Stomach (tissue), 4 donors: ENCODE measurements around the gene MYO5B.

ENCODE experiments used
- CTCF ChIP-seq, 7 experiments: fragments of 450-650 bp in 4 of 7; fragments of 200-600 bp in 3 of 7; sonication (generic) in 3 of 7; IDR thresholded peaks; one replicate each; pipeline ENCODE4 v1.5.1; 2016 to 2019; ENCODE audit warnings: antibody characterized with exemption in 7 of 7, control low read depth in 2 of 7, mild to moderate bottlenecking in 1 of 7
- EP300 ChIP-seq: sonication (generic); formaldehyde crosslinking; IDR thresholded peaks from one replicate; pipeline ENCODE4 v1.6.1; 2017; ENCODE audit warnings: antibody characterized with exemption
- POLR2A ChIP-seq, 4 donors: fragments of 450-650 bp; IDR thresholded peaks; one replicate each; pipeline ENCODE4 v1.6.1; 2016; ENCODE audit warnings: antibody characterized with exemption in 4 of 4, control low read depth in 2 of 4, mild to moderate bottlenecking in 1 of 4, moderate library complexity in 1 of 4

DNA sequence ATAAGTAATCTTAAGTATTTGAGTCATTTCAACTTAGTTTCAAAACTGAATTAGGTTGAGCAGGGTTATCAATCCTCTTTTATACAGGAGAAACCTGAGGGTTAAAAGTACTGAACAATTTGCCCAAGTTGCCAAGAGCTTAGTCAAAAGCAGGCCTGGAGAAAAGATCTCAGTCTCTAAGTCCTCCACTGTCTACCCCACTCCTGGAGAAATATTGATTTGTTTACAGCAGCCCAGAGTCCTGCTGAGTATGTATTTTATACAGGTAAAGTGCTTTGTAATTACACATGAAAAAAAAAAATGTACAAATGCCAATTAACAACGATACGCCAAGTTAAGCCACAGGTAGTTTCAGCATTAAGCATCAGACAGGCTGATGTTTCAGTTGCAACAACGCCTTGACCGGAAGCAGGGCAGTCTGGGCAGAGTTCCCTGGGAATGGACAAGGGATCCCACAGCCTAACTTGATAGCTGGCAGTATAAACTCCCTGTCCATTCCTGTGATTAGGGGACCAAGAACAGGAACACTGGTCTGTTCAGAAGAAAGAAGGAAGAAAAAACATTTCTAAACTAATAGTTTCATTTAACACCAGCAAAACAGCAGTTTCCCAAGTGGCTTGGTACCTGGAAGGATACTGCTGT is 132.9 kb downstream of the MYO5B start:
- TF ChIP-seq CTCF (IDR thresholded peaks at IDR 0.05) (no peak), EP300 (no peak), POLR2A (IDR thresholded peaks at IDR 0.05) (no peak)
